UCSD-AML1 (cell line): ENCODE measurements around the gene SLC25A42.
A peak's percentile ranks its signal among the peaks of the same experiment; 100 is the strongest.
"Not testable (repeated sequence)": the region's sequence is repeated elsewhere in the genome, so short reads cannot be mapped to it uniquely, and the experiment has no call there.

Experiments
- DNase-seq: peaks from one replicate; lab custom pipeline; 2025; ENCODE audit not compliant: unreplicated experiment; lab: John Stamatoyannopoulos, UW

Gene SLC25A42

GRCh38 chr19:19132912-19133311 lies 69.1 kb downstream of the SLC25A42 start:
- no peak for DNase-seq

- DNase-seq, result no peak
Observed at GRCh38 chr19:19133985-19134384, 70.2 kb downstream of the SLC25A42 start.

- no peak for DNase-seq
Observed at GRCh38 chr19:19134687-19135158, 70.9 kb downstream of the SLC25A42 start.

- not testable (repeated sequence) for DNase-seq
Observed at GRCh38 chr19:19135713-19136112, 71.9 kb downstream of the SLC25A42 start.

GRCh38 chr19:19137556-19138108 lies 73.8 kb downstream of the SLC25A42 start:
- DNase-seq, result no peak

GRCh38 chr19:19138109-19138981 lies 74.6 kb downstream of the SLC25A42 start, which contains the start of gene TMEM161A:
TSS of gene TMEM161A (minus strand) at chr19:19138478. CDS start at chr19:19138428, 50 bp downstream.
- DNase-seq, result peak; percentile 94

- DNase-seq, result no peak
Observed at GRCh38 chr19:19139876-19140229, 76.1 kb downstream of the SLC25A42 start.

GRCh38 chr19:19140476-19140875 lies 76.7 kb downstream of the SLC25A42 start:
- no peak for DNase-seq

- DNase-seq, result no peak
Observed at GRCh38 chr19:19142347-19142746, 78.6 kb downstream of the SLC25A42 start.

GRCh38 chr19:19145281-19145680 lies 81.5 kb downstream of the SLC25A42 start:
- DNase-seq, result no peak

GRCh38 chr19:19145684-19146608 lies 82.2 kb downstream of the SLC25A42 start:
- peak; percentile 77 for DNase-seq

- DNase-seq, result no peak
Observed at GRCh38 chr19:19146865-19147264, 83.1 kb downstream of the SLC25A42 start.

GRCh38 chr19:19147344-19147743 lies 83.5 kb downstream of the SLC25A42 start:
- DNase-seq, result no peak

- DNase-seq, result not testable (repeated sequence)
Observed at GRCh38 chr19:19148504-19148903, 84.7 kb downstream of the SLC25A42 start.

- DNase-seq, result no peak
Observed at GRCh38 chr19:19149435-19149834, 85.6 kb downstream of the SLC25A42 start.

GRCh38 chr19:19151418-19151817 lies 87.6 kb downstream of the SLC25A42 start:
- DNase-seq, result no peak

GRCh38 chr19:19152668-19153384 lies 89.0 kb downstream of the SLC25A42 start:
- no peak for DNase-seq

- DNase-seq, result no peak
Observed at GRCh38 chr19:19154768-19155494, 91.1 kb downstream of the SLC25A42 start.

GRCh38 chr19:19155495-19156219 lies 91.9 kb downstream of the SLC25A42 start:
- no peak for DNase-seq
